ENCODE results near the gene MAP1A.
"Not testable (repeated sequence)": the region's sequence is repeated elsewhere in the genome, so short reads cannot be mapped to it uniquely, and the experiment has no call there.

Gene MAP1A

DNA sequence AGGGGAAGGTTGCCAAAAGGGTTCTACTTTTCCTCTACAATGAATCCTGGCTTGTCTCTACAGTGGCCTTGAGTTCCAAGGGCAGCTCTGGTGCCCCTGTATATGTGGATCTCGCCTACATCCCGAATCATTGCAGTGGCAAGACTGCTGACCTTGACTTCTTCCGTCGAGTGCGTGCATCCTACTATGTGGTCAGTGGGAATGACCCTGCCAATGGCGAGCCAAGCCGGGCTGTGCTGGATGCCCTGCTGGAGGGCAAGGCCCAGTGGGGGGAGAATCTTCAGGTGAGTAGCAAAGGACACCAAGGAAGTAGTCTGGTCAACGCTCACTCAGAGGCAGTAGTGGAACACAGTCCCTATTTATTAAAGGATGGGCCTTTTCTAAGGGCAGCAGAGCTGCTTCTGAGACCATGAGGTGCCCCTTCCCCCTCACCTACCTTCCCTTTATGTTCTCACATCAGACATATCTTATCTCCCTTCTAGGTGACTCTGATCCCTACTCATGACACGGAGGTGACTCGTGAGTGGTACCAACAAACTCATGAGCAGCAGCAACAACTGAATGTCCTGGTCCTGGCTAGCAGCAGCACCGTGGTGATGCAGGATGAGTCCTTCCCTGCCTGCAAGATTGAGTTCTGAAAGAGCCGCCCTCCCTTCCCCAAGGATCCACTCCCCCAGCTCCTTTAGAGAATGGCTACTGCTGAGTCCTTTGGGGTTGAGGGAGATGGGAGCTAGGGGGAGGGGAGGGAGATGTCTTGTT is 12.4 kb downstream of the MAP1A start:
- DNase-seq (ENCODE audit: low read depth, low spot score), result no peak

DNA sequence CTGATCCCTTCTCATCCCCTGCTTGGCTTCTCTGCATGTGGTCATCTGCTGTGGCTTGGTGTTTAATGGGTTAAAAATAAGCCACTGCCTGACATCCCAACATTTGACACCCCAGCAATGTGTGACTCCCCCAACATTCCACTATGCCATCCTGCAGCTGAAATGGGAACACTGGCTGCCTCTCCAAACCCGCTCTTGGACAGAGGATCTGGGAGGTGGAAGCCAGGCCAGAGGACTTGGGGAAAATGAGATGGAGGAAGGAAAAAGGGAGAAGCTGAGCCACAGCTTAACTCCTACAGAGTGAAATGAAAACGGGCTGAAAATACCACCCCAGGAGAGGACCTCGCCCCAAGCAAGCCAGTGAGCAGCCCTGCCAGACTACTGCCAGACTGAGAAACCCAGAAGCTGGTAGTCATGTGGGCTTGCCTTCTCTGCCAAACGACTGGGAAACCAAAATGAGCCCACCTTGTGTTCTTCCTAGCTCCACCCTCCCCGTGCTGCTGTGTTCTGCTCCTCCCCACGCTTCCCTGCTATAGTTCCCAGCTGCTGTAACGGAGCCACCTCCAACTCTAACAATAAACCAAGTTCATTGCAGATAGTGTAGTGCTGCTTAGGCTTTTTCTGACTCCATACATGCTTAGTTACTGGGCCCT is 13.7 kb downstream of the MAP1A start:
- no peak for DNase-seq (ENCODE audit: low read depth, low spot score)

DNA sequence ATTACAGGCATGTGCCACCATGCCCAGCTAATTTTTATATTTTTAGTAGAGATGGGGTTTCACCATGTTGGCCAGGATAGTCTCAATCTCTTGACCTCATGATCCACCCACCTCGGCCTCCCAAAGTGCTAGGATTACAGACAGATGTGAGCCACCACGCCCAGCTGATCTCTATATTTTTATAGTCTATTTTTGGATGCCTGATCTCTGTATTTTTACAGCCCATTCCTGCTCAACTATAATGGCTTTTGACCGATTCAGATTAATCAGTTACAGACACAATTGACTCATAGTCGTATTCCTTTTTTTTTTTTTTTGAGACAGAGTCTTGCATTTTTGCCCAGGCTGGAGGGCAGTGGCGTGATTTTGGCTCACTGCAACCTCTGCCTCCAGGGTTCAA is 15.4 kb downstream of the MAP1A start:
- not testable (repeated sequence) for DNase-seq (ENCODE audit: low read depth, low spot score)

DNA sequence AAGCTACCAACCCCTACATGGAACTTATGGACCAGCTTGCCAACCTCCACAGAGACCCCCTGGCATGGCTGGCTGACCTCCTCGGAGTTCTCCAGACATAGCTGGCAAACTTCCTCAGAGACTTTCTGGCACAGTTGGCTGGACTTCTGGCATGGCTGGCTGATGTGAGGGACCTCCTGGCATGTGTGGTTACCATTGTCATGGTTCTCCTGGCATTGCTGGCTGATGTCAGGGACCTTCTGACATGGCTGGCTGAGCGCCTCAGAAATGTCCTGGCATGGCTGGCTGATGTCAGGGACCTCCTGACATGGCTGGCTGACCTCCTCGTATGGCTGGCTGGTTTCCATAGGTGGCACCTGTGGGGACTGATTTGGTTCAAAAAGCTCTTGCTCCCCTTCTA is 17.5 kb downstream of the MAP1A start:
- no peak for DNase-seq (ENCODE audit: low read depth, low spot score)

DNA sequence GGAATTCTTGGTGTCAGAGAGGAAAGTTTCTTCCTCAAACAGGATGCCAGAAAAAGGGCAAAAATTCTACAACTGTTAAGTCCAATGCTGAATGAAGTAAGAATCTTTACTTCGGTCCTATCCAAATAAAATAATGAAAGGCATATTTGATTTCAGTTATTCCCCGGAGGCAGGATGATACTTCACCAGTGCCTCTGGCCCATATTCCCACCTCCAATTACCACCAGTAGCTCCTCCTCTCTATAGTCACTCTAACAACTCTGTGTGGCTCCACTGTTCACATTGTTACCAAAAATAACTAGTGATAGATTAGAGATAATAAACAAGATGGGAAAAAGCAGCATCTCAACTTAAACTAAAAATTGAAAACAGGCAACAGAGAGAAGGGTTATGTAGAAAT is 20.7 kb downstream of the MAP1A start:
- no peak for DNase-seq (ENCODE audit: low read depth, low spot score)

DNA sequence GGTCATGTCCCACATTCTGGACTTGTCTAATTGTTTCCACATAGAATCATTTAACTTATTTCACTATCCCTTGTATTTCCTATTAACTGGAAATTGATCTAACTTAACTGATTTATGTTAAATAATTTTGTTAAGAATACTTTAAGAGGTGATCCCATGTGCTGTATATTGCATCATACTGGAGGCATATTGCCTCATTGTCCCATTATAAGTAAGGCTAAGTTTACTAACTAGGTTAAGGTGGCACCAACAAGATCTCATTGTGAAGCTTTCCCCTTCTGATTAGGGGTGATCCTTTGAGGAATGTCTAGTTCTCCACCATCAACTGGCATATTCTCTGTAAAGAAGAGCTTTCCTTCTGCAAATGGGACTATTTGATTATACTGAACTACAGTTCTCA is 24.4 kb downstream of the MAP1A start:
- no peak for DNase-seq (ENCODE audit: low read depth, low spot score)

DNA sequence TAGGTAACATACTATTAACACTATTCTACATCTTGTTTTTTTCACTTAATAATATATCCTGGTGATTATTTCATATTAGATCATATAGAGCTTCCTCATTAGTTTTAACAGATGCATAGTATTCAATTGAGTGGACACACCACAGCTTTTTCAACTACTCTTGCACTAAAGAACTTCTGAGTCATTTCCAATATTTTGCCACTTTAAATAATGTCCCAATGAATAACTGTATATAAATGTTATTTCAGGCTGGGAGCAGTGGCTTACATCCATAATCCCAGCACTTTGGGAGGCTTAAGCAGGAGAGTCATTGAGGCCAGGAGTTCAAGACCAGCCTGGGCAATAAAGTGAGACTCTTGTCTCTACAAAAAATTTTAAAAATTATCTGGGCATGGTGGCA is 26.9 kb downstream of the MAP1A start:
- DNase-seq (ENCODE audit: low read depth, low spot score), result no peak

DNA sequence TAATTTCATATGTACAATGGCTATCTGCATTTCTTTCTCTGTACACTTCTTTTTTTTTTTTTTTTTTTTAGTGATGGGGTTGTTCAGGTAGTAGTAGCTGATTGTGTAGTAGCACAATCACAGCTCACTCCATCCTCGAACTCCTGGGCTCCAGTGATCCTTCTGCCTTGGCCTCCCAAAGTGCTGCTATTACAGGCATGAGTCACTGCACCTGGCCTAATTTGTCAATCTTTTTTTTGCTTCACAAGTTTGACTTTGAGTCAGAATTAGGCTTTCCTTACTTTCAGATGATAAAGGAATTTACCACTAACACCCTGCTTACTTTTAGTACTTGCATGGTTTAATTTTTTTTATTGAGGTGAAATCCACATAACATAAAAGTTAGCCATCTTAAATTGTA is 28.0 kb downstream of the MAP1A start:
- no peak for DNase-seq (ENCODE audit: low read depth, low spot score)

DNA sequence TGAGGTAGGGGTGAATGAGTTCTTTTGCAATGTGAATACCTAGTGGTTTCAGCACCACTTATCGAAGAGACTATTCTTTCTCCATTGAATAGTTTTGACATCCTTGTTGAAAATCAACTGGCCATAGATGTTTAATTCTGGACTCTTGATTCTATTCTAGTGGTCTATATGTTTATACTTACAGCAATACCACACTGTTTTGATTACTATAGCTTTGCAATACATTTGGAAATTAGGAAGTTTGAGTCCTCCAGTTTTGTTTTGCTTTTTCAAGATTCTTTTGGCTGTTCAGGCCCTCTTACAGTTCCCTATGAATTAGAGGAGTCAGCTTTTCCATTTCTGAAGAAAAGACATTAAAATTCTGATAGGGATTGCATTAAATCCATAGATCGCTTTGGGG is 30.1 kb downstream of the MAP1A start:
- DNase-seq (ENCODE audit: low read depth, low spot score), result no peak

DNA sequence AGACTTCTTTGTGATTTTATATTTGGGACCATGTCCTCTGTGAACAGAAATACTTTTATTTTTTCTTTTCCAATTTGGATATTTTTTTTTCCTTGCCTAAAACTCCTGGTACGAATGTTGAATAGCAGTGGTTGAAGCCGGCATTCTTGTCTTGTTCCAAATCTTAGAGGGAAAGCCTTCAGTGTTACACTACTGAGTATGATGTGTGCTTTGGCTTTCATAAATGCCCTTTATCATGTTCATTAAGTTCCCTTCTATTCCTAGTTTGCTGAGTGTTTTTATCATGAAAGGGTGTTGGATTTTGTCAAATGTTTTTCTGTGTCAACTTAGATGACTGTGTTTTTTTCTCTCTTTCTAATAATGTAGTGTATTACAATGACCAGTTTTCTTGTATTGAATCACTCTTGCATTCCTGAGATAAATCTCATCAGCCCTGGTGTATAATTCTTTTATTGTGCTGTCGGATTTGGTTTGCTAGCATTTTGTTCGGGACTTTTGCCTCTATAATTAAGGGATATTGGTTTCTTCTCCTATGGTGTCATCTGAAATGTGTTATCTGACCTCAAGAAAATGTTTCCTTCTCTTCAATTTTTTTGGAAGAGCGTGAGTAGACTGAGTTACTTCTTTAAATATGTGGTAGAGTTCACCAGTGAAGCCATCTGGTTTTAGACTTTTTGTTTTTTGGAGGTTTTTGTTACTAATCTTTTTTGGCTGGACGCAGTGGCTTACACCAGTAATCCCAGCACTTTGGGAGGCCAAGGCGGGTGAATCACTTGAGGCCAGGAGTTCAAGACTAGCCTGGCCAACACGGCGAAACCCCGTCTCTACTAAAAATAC is 33.3 kb downstream of the MAP1A start:
- DNase-seq (ENCODE audit: low read depth, low spot score), result peak; percentile 65

DNA sequence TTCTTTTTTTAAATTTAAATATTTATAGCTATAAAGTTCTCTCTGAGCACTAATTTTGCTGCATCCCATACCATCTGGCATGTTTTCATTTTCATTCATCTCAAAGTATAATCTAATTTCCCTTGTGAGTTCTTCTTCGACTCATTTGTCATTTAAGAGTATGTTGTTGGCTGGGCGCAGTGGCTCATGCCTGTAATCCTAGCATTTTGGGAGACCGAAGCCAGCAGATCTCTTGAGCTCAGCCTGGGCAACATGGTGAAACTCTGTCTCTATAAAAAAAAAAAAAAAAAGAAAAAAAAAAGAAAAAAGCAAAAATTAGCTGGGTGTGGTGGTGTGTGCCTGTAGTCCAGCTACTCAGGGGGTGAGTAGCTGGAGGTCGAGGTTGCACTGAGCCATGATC is 34.8 kb downstream of the MAP1A start:
- no peak for DNase-seq (ENCODE audit: low read depth, low spot score)

DNA sequence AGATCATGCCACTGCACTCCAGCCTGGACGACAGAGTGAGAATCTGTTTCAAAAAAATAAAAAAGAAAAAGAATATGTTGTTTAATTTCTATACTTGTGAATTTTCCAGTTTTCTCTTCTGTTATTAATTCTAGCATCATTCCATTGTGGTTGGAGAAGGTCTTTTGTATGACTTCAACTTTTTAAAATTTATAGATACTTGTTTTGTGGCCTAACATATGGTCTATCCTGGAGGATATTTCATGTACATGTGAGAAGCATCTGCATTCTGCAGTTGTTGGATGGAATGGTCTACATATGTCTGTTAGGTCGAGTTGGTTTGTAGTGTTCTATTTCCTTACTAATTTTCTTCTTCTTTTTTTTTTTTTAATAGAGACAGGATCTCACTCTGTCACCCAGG is 35.6 kb downstream of the MAP1A start:
- DNase-seq (ENCODE audit: low read depth, low spot score), result no peak

DNA sequence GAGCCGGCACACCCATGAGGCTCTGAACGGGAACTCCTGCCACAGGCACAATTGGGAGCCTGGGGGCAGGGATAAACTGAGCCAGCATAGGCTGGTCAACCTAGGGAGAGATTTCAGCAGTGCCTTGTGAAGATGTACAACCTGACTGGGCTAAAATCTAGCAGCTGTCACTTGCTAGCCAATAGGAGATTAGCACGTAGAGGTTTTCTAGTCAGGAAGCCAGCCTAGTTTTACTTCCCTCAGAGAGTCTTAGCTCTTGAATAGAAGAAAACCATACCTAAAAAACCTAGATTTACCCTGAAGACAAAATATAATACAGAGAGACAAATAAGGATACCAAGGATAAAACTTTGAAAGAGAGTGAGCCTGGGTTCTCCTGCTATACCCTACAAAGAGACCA is 45.3 kb downstream of the MAP1A start:
- not testable (repeated sequence) for DNase-seq (ENCODE audit: low read depth, low spot score)

DNA sequence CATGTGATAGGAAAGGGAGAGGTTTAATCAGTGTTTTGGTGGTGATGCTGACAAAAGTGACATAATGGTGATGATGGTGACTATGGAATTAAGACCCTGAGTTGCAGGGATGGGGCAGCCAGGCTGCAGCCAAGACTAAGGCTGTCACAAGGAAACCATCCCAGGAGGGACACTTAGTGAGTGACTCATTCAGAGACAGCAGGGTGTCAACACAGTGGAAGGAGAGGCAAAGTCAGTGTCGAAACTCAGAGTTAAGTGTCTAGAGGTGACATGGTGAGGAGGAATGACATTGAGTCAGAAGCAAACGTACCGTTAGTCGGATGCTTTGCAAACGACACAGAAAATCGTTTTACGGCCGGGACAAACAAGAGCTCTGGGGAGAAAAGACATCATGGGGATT is 46.4 kb downstream of the MAP1A start:
- not testable (repeated sequence) for DNase-seq (ENCODE audit: low read depth, low spot score)

DNA sequence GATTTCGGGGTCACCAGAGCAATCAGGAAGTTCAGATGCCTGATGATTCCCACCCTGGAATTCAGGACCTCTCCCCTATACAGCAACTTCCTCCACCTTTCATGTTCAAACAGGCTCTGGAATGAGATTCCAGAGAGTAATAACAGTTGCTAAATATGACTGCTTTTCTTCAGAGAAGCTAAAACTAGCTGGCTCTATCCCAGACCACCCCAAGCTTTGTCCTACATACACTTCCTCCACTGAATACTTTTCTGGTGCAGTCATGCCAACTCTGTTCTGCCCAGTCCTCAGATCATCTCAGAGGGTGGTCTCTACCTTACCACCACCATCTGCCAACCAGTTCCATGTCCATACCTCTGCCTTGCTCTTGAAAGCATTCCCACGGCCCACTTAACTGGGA is 49.2 kb downstream of the MAP1A start:
- DNase-seq (ENCODE audit: low read depth, low spot score), result not testable (repeated sequence)

DNA sequence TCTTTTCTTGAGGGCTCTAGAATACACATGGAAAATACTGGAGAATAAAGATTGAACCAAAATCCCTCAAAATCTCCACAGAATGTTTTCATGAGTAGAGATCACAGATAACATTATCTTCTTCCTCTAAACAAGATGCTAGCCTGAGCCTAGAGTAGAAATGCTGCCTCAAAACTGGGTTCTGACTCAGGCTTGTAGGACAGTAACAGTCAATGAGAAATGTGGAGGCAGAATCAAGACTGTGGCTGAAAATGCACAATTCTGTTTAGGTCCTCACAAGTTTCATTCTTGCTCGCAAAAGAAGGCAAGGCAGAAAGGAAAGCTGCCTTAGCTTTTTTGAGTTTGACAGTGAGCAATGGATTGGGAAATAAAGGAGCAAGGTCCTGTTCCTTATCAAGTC is 57.2 kb downstream of the MAP1A start:
- DNase-seq (ENCODE audit: low read depth, low spot score), result not testable (repeated sequence)

Data from astrocyte of the hippocampus (primary cell).